ENCODE measurements around the gene ADAMTS9.

ADAMTS9 gene

GRCh38 chr3:64675687-64676247 is 12.0 kb downstream of the ADAMTS9 start:
- no peak for TF ChIP-seq CTCF (IDR thresholded peaks at IDR 0.05; ENCODE audit: low read depth, low read length)
- no peak for DNase-seq (ENCODE audit: extremely low read depth, low read depth)

GRCh38 chr3:64674591-64675076 is 13.2 kb downstream of the ADAMTS9 start:
- no peak for TF ChIP-seq CTCF (IDR thresholded peaks at IDR 0.05; ENCODE audit: low read depth, low read length)
- no peak for DNase-seq (ENCODE audit: extremely low read depth, low read depth)

GRCh38 chr3:64673159-64673715 is 14.6 kb downstream of the ADAMTS9 start:
- DNase-seq (ENCODE audit: extremely low read depth, low read depth), result no peak
- TF ChIP-seq CTCF (IDR thresholded peaks at IDR 0.05; ENCODE audit: low read depth, low read length), result no peak

GRCh38 chr3:64668582-64669510 is 19.0 kb downstream of the ADAMTS9 start:
- TF ChIP-seq CTCF (IDR thresholded peaks at IDR 0.05; ENCODE audit: low read depth, low read length), result no peak
- no peak for DNase-seq (ENCODE audit: extremely low read depth, low read depth)

GRCh38 chr3:64667887-64668581 is 19.8 kb downstream of the ADAMTS9 start:
- no peak for DNase-seq (ENCODE audit: extremely low read depth, low read depth)
- TF ChIP-seq CTCF (IDR thresholded peaks at IDR 0.05; ENCODE audit: low read depth, low read length), result no peak

GRCh38 chr3:64667138-64667537 is 20.7 kb downstream of the ADAMTS9 start:
- TF ChIP-seq CTCF (IDR thresholded peaks at IDR 0.05; ENCODE audit: low read depth, low read length), result no peak
- DNase-seq (ENCODE audit: extremely low read depth, low read depth), result no peak

All from AG09319 (cell line).